ENCODE measurements around the gene TBC1D14.

DNA sequence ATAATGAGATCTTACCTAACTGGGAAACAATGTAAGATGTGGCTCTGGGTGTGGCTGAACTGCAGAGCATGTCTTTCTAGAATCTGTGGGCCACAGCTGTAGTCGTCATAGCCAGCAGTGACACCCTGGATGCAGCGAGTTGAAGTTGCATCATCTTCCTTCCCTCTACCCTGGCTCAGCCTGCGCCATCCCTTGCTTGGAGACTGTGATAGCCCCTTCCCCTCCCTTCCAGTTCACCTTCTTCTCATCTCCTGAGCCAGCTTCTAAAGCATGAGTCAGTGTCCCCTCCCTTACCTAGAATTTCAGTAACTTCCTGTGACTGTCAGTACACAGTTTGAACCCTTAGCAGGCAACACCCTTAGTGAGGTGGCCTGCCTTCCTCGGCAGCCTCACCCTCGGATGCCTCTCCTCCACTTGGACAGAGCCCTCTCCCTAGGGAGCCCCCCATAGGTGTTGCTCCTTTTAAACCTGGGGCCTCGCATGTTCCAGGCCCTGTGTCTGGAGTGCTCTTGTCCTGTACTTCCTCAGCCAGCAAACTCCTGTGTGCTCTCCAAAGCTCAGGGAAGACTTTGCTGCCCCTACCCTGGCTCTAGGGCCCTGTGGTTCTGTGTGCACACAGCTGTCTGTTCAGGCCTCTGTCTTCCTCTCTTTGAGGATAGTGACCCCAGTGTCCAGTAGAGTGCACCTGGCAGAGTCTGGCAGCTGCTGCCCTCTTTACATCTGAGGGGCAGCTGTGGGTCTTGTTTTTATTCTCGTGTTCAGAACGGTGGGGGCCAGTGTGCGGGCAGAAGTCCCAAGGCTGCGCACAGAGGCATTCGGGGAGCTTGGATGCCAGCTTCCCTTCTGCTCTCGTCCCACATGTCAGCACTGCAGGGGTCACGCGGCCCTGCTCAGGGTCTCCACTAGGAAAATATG is 89.8 kb downstream of the TBC1D14 start:
- TF ChIP-seq, protein P1, sequence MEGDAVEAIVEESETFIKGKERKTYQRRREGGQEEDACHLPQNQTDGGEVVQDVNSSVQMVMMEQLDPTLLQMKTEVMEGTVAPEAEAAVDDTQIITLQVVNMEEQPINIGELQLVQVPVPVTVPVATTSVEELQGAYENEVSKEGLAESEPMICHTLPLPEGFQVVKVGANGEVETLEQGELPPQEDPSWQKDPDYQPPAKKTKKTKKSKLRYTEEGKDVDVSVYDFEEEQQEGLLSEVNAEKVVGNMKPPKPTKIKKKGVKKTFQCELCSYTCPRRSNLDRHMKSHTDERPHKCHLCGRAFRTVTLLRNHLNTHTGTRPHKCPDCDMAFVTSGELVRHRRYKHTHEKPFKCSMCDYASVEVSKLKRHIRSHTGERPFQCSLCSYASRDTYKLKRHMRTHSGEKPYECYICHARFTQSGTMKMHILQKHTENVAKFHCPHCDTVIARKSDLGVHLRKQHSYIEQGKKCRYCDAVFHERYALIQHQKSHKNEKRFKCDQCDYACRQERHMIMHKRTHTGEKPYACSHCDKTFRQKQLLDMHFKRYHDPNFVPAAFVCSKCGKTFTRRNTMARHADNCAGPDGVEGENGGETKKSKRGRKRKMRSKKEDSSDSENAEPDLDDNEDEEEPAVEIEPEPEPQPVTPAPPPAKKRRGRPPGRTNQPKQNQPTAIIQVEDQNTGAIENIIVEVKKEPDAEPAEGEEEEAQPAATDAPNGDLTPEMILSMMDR (conservative IDR thresholded peaks at IDR 0.05; ENCODE audit: low read length) = no peak
- no peak for TF ChIP-seq EZH2phosphoT487 (IDR thresholded peaks at IDR 0.05; ENCODE audit: borderline replicate concordance, low read depth, low read length)
